ENCODE results near the gene AGMO.

GRCh38 chr7:15424468-15424867, 137.3 kb downstream of the AGMO start:
- TF ChIP-seq CTCF (conservative IDR thresholded peaks at IDR 0.05 in 1 of 2, IDR thresholded peaks at IDR 0.05 in 1 of 2; ENCODE audit: low read depth in 1 of 2, low read length in 2 of 2): no peak
- no peak for TF ChIP-seq EZH2 (IDR thresholded peaks at IDR 0.05; ENCODE audit: low read length, missing control alignments)
